Measurements from ENCODE around the gene RAB14. TPM values are rescaled to one million over a fixed set of nuclear protein-coding genes. Genes with fewer than 3 reads are reported as not detected.

Gene RAB14
- total RNA-seq, 1 experiment from 2014 or later: 63.1 TPM

DNA sequence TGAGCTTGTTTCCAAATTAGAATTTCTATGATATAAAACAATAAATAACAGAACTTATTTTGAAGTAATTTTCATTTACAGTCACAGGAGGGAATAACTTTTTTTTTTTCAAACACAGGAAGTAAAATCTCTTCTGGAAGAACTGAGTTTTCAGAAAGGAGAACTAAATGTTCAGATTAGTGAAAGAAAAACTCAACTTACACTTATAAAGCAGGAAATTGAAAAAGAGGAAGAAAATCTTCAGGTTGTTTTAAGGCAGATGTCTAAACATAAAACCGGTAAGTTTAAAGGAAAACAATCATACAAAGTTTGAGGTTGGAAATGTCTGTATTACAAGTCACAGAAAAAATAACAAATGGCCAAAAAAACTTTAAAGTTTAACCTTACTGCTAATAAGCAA lies 41.6 kb downstream of the RAB14 start:
- Histone ChIP-seq H3K4me2 (ENCODE audit: low read length) (no peak overlapping the region), H4K20me1 (ENCODE audit: insufficient read depth) (no peaks in the 10 kb centered on the region; the same call in 1 of the 2 replicates), H3K36me3 (ENCODE audit: control insufficient read depth in 1 of 2, insufficient read depth in 2 of 2, low read length in 2 of 2) (peaks cover 5 to 8% of the 10 kb centered on the region in 2 experiments; a peak in 2 of 4 replicates), H3K4me1 (ENCODE audit: control insufficient read depth in 1 of 2, insufficient read depth in 2 of 2, low read length in 2 of 2) (peaks cover 3 to 13% of the 10 kb centered on the region in 2 experiments; a peak in 2 of 4 replicates), H3K79me2 (ENCODE audit: insufficient read depth, low read length) (no peaks in the 10 kb centered on the region), H3K9me2 (ENCODE audit: insufficient read depth) (no peaks in the 10 kb centered on the region), H3K9ac (ENCODE audit: low read length) (no peak overlapping the region), H3K9me3 (ENCODE audit: control insufficient read depth in 1 of 2, insufficient read depth in 1 of 2, low read depth in 1 of 2, low read length in 2 of 2) (no peaks in the 10 kb centered on the region), H3K27me3 (ENCODE audit: insufficient read depth, low read length) (no peaks in the 10 kb centered on the region), H3K27ac (ENCODE audit: low read depth, low read length) (no peak overlapping the region), H3K4me3 (replicated peaks in 1 of 2; ENCODE audit: low read depth in 1 of 2, low read length in 2 of 2) (no peak overlapping the region), H2AFZ (ENCODE audit: low read depth, low read length, poor library complexity, severe bottlenecking) (no peak overlapping the region)
- CTCF ChIA-PET: no interaction called here
- RAD21 ChIA-PET (ENCODE audit: low non-redundant PET in 1 of 2, low total read pairs in 2 of 2, uncharacterized antibody in 2 of 2, unreplicated experiment in 2 of 2): no interaction called here
- no peak for TF ChIP-seq POLR2AphosphoS5 (IDR thresholded peaks at IDR 0.05; ENCODE audit: low read depth, low read length)
- TF ChIP-seq, protein P1, sequence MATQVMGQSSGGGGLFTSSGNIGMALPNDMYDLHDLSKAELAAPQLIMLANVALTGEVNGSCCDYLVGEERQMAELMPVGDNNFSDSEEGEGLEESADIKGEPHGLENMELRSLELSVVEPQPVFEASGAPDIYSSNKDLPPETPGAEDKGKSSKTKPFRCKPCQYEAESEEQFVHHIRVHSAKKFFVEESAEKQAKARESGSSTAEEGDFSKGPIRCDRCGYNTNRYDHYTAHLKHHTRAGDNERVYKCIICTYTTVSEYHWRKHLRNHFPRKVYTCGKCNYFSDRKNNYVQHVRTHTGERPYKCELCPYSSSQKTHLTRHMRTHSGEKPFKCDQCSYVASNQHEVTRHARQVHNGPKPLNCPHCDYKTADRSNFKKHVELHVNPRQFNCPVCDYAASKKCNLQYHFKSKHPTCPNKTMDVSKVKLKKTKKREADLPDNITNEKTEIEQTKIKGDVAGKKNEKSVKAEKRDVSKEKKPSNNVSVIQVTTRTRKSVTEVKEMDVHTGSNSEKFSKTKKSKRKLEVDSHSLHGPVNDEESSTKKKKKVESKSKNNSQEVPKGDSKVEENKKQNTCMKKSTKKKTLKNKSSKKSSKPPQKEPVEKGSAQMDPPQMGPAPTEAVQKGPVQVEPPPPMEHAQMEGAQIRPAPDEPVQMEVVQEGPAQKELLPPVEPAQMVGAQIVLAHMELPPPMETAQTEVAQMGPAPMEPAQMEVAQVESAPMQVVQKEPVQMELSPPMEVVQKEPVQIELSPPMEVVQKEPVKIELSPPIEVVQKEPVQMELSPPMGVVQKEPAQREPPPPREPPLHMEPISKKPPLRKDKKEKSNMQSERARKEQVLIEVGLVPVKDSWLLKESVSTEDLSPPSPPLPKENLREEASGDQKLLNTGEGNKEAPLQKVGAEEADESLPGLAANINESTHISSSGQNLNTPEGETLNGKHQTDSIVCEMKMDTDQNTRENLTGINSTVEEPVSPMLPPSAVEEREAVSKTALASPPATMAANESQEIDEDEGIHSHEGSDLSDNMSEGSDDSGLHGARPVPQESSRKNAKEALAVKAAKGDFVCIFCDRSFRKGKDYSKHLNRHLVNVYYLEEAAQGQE (IDR thresholded peaks at IDR 0.05; ENCODE audit: low read depth): no peak
- TF ChIP-seq EGR1 (IDR thresholded peaks at IDR 0.05; ENCODE audit: low read depth): no peak
- no peak for TF ChIP-seq RAD21 (IDR thresholded peaks at IDR 0.05; ENCODE audit: low read depth)
- no peak for TF ChIP-seq SRF (IDR thresholded peaks at IDR 0.05; ENCODE audit: low read depth)
- no peak for TF ChIP-seq FOSL1 (IDR thresholded peaks at IDR 0.05; ENCODE audit: low read depth)
- no peak for TF ChIP-seq EZH2phosphoT487 (IDR thresholded peaks at IDR 0.05; ENCODE audit: borderline replicate concordance)
- TF ChIP-seq CEBPB (IDR thresholded peaks at IDR 0.05; ENCODE audit: low read depth): no peak
- TF ChIP-seq, protein P2, sequence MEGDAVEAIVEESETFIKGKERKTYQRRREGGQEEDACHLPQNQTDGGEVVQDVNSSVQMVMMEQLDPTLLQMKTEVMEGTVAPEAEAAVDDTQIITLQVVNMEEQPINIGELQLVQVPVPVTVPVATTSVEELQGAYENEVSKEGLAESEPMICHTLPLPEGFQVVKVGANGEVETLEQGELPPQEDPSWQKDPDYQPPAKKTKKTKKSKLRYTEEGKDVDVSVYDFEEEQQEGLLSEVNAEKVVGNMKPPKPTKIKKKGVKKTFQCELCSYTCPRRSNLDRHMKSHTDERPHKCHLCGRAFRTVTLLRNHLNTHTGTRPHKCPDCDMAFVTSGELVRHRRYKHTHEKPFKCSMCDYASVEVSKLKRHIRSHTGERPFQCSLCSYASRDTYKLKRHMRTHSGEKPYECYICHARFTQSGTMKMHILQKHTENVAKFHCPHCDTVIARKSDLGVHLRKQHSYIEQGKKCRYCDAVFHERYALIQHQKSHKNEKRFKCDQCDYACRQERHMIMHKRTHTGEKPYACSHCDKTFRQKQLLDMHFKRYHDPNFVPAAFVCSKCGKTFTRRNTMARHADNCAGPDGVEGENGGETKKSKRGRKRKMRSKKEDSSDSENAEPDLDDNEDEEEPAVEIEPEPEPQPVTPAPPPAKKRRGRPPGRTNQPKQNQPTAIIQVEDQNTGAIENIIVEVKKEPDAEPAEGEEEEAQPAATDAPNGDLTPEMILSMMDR (IDR thresholded peaks at IDR 0.05 in 2 of 3, conservative IDR thresholded peaks at IDR 0.05 in 1 of 3; ENCODE audit: borderline replicate concordance in 1 of 3, insufficient read depth in 1 of 3, low read depth in 2 of 3, low read length in 2 of 3): no peak
- TF ChIP-seq SIN3A (IDR thresholded peaks at IDR 0.05; ENCODE audit: low read depth): no peak
- TF ChIP-seq CBX3 (IDR thresholded peaks at IDR 0.05; ENCODE audit: low read depth): no peak
- TF ChIP-seq ELF1 (IDR thresholded peaks at IDR 0.05; ENCODE audit: borderline replicate concordance, low read depth): no peak
- TF ChIP-seq ZFX (IDR thresholded peaks at IDR 0.05): no peak
- TF ChIP-seq, protein P3, sequence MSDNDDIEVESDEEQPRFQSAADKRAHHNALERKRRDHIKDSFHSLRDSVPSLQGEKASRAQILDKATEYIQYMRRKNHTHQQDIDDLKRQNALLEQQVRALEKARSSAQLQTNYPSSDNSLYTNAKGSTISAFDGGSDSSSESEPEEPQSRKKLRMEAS (IDR thresholded peaks at IDR 0.05): no peak
- ATAC-seq: no peak
- intact Hi-C loops (cut with micrococcal nuclease): loop anchor here (10.0 kb wide), 1 partner anchor 175 kb away; no protein-coding TSS in a partner anchor
- no TSS peak for BruUV-seq (replicated peaks)
- DNase-seq (ENCODE audit: low read depth, low spot score): no peak
- POLR2A ChIA-PET: no interaction called here

Data from HCT116 (cell line).